Neural cell (in vitro differentiated cells): ENCODE results near the gene LGALS14. TPM values are rescaled to one million over a fixed set of nuclear protein-coding genes. Genes with fewer than 3 reads are reported as not detected.

Experiments
- H2AFZ ChIP-seq: fragments of 200-600, 300-800 bp; sonication (generic), shearing (Covaris generic); 2 replicates; pipeline ENCODE4 v1.6.0; 2014; ENCODE audit warnings: low read depth, mild to moderate bottlenecking, antibody characterized with exemption, low read length, moderate library complexity
- H3F3A ChIP-seq: fragments of 200-600 bp; shearing (Covaris generic); 2 replicates; pipeline ENCODE4 v1.6.1; 2016; ENCODE audit warnings: mild to moderate bottlenecking, moderate library complexity, mixed read lengths, antibody characterized with exemption, low read length; ENCODE audit not compliant: insufficient read depth, poor library complexity, severe bottlenecking
- H3K27ac ChIP-seq: fragments of 200-600, 300-800 bp; sonication (generic), shearing (Covaris generic); 2 replicates; pipeline ENCODE4 v1.5.1; 2014; ENCODE audit warnings: mild to moderate bottlenecking, low read length, moderate library complexity
- H3K27me3 ChIP-seq: fragments of 300-800, 200-600 bp; sonication (generic), shearing (Covaris generic); 2 replicates; pipeline ENCODE4 v1.6.0; 2014; ENCODE audit warnings: mild to moderate bottlenecking, low read depth, low read length, moderate library complexity; ENCODE audit not compliant: insufficient read depth
- H3K36me3 ChIP-seq: fragments of 300-800, 200-600 bp; sonication (generic), shearing (Covaris generic); 2 replicates; pipeline ENCODE4 v1.5.1; 2014; ENCODE audit warnings: mild to moderate bottlenecking, antibody characterized with exemption, low read length, moderate library complexity; ENCODE audit not compliant: insufficient read depth
- H3K4me2 ChIP-seq: fragments of 300-800, 200-600 bp; sonication (generic), shearing (Covaris generic); 2 replicates; pipeline ENCODE4 v1.6.0; 2014; ENCODE audit warnings: mild to moderate bottlenecking, low read length
- H3K4me3 ChIP-seq: fragments of 300-800, 200-600 bp; sonication (generic), shearing (Covaris generic); 2 replicates; pipeline ENCODE4 v1.5.1; 2014; ENCODE audit warnings: mild to moderate bottlenecking, low read length, moderate library complexity
- H3K79me2 ChIP-seq: fragments of 200-600 bp; shearing (Covaris generic); replicated peaks from 2 replicates; pipeline ENCODE4 v1.6.0; 2014; ENCODE audit warnings: mild to moderate bottlenecking, low read length, moderate library complexity; ENCODE audit not compliant: insufficient read depth
- H3K9ac ChIP-seq: fragments of 300-800, 200-600 bp; sonication (generic), shearing (Covaris generic); 2 replicates; pipeline ENCODE4 v1.6.1; 2016; ENCODE audit warnings: mild to moderate bottlenecking, low read length, mixed read lengths
- H3K9me2 ChIP-seq: fragments of 200-600 bp; shearing (Covaris generic); 2 replicates; pipeline ENCODE4 v1.6.1; 2016; ENCODE audit warnings: mild to moderate bottlenecking, low read length, mixed read lengths; ENCODE audit not compliant: insufficient read depth
- H3K9me3 ChIP-seq: fragments of 200-600, 300-800 bp; sonication (generic), shearing (Covaris generic); 2 replicates; pipeline ENCODE4 v1.6.1; 2016; ENCODE audit warnings: mild to moderate bottlenecking, mixed run types, low read length, moderate library complexity, mixed read lengths
- H4K20me1 ChIP-seq: fragments of 200-600 bp; shearing (Covaris generic); 2 replicates; pipeline ENCODE4 v1.6.1; 2016; ENCODE audit warnings: mild to moderate bottlenecking, mixed run types; ENCODE audit not compliant: insufficient read depth
- CTCF ChIP-seq: fragments of 450-650 bp; IDR thresholded peaks from 2 replicates; pipeline ENCODE4 v1.5.1; 2014; ENCODE audit warnings: antibody characterized with exemption, mild to moderate bottlenecking, moderate library complexity; ENCODE audit not compliant: poor library complexity, severe bottlenecking
- EP300 ChIP-seq: fragments of 450-650 bp; conservative IDR thresholded peaks from 2 replicates; pipeline ENCODE4 v1.6.1; 2014; ENCODE audit warnings: antibody characterized with exemption, mild to moderate bottlenecking, moderate library complexity; ENCODE audit not compliant: poor library complexity, severe bottlenecking
- EZH2 ChIP-seq: fragments of 200-600, 300-800 bp; shearing (Covaris generic), sonication (generic); IDR thresholded peaks from 2 replicates; pipeline ENCODE4 v1.6.1; 2014; ENCODE audit warnings: antibody characterized with exemption, low read length, borderline replicate concordance, mild to moderate bottlenecking; ENCODE audit not compliant: insufficient read depth, poor library complexity, severe bottlenecking
- MXI1 ChIP-seq: fragments of 450-650 bp; conservative IDR thresholded peaks from 2 replicates; pipeline ENCODE4 v1.6.1; 2014; ENCODE audit warnings: antibody characterized with exemption, mild to moderate bottlenecking; ENCODE audit not compliant: poor library complexity, severe bottlenecking
- POLR2AphosphoS5 ChIP-seq: IDR thresholded peaks from 2 replicates; pipeline ENCODE4 v1.6.1; 2012
- RAD21 ChIP-seq: fragments of 450-650 bp; conservative IDR thresholded peaks from 2 replicates; pipeline ENCODE4 v1.6.1; 2014; ENCODE audit warnings: antibody characterized with exemption, mild to moderate bottlenecking, moderate library complexity
- SMC3 ChIP-seq: fragments of 450-650 bp; conservative IDR thresholded peaks from 2 replicates; pipeline ENCODE4 v1.6.1; 2014; ENCODE audit warnings: antibody characterized with exemption, mild to moderate bottlenecking, moderate library complexity; ENCODE audit not compliant: poor library complexity
- TAF1 ChIP-seq: IDR thresholded peaks from 2 replicates; pipeline ENCODE4 v1.6.1; 2012; ENCODE audit warnings: low read depth
- polyA plus RNA-seq: library from polyadenylated mRNA; depleted of rRNA; stranded (reverse); fragments of >200 nt; gene quantifications from 2 replicates; pipeline ENCODE4 v1.2.3, GENCODE V29; 2014
- TF ChIP-seq, protein P1 (sequence below): IDR thresholded peaks from 2 replicates; pipeline ENCODE4 v1.6.1; 2012; ENCODE audit warnings: borderline replicate concordance

Gene LGALS14
- polyA plus RNA-seq, 1 donor from 2014 or later: 0.53 TPM

DNA sequence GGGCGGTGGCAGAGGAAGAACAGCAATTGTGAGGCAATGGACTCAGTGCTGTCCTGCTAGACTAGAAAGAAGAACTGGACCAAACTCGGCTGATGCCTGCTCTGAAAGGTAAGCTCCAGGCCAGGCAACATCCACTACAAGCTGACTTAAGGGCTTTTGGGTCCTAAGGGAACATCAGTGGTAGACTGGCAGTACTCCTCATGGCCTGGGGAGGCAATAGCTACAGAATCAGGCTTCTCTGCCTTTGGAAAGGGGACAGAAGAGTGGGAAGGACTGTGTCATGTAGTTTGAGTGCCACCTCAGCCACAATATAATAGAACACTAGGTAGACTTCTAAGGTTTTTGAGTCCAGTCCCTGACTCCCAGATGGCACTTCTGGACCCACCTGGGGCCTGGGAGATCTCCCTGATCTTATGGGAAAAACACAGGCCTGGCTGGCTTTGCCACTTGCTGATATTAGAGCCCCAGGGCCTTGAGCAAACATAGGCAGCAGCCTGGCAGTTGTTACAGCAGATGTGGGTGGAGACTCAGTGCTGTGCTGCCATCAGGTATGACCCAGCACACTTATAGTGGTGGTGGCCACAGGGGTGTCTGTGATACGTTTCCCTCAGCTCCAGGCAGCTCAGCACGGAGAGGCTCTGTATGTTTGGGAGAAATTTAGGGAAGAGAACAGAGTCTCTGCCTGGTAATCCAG, 42.7 kb downstream of the LGALS14 start:
- Histone ChIP-seq H3K9ac (no peak overlapping the region), H3K9me2 (no peaks in the 10 kb centered on the region), H3K27ac (no peak overlapping the region), H4K20me1 (no peaks in the 10 kb centered on the region), H3K4me2 (no peak overlapping the region), H3K27me3 (no peaks in the 10 kb centered on the region), H3F3A (no peaks in the 10 kb centered on the region), H2AFZ (no peak overlapping the region), H3K9me3 (no peaks in the 10 kb centered on the region), H3K79me2 (no peaks in the 10 kb centered on the region), H3K36me3 (no peaks in the 10 kb centered on the region), H3K4me3 (no peak overlapping the region)
- TF ChIP-seq CTCF: no peak

DNA sequence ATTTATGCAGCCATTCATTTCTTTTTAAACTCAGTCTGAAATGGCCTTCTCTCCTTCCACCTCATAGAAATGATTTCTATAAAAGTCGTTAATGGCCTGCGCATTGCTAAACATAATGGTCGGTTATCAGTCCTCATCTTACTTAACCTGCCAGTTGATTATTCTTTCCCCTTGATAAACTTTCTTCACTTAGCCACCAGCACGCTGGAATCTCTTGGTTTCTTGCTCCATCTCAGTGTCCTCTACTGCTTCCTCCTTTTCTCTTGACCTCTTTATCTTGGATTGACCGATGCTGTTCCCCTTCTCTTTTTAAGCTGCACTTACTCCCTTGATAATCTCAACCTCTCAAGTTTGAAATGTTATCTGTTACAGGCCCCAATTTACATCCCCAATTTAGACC, 45.7 kb downstream of the LGALS14 start:
- no peaks in the 10 kb centered on the region for H3K79me2 ChIP-seq
- H3K27me3 ChIP-seq: no peaks in the 10 kb centered on the region
- H3K4me3 ChIP-seq: no peak overlapping the region
- H3K36me3 ChIP-seq: no peaks in the 10 kb centered on the region
- H3F3A ChIP-seq: no peaks in the 10 kb centered on the region
- no peak overlapping the region for H3K27ac ChIP-seq
- TF ChIP-seq MXI1: no peak
- no peak for TF ChIP-seq SMC3
- no peak for TF ChIP-seq RAD21
- H3K4me2 ChIP-seq: no peak overlapping the region
- no peak overlapping the region for H3K9ac ChIP-seq
- no peak overlapping the region for H2AFZ ChIP-seq
- H3K9me2 ChIP-seq: no peaks in the 10 kb centered on the region
- no peaks in the 10 kb centered on the region for H4K20me1 ChIP-seq
- H3K9me3 ChIP-seq: no peaks in the 10 kb centered on the region

DNA sequence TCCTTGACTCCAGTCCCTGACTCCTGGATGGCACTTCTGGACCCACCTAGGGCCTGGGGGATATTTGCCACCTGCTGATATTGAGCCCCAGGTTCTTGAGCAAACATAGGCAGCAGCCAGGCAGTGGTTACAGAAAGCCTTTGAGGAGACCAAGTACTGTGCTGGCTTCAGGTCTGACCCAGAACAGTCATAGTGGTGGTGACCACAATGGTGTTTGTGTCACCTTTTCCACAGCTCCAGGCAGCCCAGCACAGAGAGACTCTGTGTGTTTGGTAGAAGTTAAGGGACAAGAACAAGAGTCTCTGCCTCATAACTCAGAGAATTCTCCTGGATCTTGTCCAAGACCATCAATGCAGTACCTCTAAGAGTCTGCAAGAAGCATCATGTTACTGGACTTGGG, 48.1 kb downstream of the LGALS14 start:
- TF ChIP-seq CTCF (no peak), RAD21 (no peak), EZH2 (no peak), SMC3 (no peak), TAF1 (no peak), EP300 (no peak), POLR2AphosphoS5 (no peak), MXI1 (no peak)
- TF ChIP-seq, protein P1, sequence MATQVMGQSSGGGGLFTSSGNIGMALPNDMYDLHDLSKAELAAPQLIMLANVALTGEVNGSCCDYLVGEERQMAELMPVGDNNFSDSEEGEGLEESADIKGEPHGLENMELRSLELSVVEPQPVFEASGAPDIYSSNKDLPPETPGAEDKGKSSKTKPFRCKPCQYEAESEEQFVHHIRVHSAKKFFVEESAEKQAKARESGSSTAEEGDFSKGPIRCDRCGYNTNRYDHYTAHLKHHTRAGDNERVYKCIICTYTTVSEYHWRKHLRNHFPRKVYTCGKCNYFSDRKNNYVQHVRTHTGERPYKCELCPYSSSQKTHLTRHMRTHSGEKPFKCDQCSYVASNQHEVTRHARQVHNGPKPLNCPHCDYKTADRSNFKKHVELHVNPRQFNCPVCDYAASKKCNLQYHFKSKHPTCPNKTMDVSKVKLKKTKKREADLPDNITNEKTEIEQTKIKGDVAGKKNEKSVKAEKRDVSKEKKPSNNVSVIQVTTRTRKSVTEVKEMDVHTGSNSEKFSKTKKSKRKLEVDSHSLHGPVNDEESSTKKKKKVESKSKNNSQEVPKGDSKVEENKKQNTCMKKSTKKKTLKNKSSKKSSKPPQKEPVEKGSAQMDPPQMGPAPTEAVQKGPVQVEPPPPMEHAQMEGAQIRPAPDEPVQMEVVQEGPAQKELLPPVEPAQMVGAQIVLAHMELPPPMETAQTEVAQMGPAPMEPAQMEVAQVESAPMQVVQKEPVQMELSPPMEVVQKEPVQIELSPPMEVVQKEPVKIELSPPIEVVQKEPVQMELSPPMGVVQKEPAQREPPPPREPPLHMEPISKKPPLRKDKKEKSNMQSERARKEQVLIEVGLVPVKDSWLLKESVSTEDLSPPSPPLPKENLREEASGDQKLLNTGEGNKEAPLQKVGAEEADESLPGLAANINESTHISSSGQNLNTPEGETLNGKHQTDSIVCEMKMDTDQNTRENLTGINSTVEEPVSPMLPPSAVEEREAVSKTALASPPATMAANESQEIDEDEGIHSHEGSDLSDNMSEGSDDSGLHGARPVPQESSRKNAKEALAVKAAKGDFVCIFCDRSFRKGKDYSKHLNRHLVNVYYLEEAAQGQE: no peak
- no peak overlapping the region for H3K27ac ChIP-seq
- H3K9ac ChIP-seq: no peak overlapping the region
- no peaks in the 10 kb centered on the region for H3K27me3 ChIP-seq
- H3K79me2 ChIP-seq: no peaks in the 10 kb centered on the region
- no peaks in the 10 kb centered on the region for H3K36me3 ChIP-seq
- no peaks in the 10 kb centered on the region for H4K20me1 ChIP-seq
- no peaks in the 10 kb centered on the region for H3K9me2 ChIP-seq
- no peak overlapping the region for H3K4me2 ChIP-seq
- H2AFZ ChIP-seq: no peak overlapping the region
- no peaks in the 10 kb centered on the region for H3K9me3 ChIP-seq
- no peak overlapping the region for H3K4me3 ChIP-seq
- no peaks in the 10 kb centered on the region for H3F3A ChIP-seq
